Esophagus muscularis mucosa (tissue), 4 donors: Measurements from ENCODE around the gene SEMA4B. TPM values are rescaled to one million over a fixed set of nuclear protein-coding genes. Genes with fewer than 3 reads are reported as not detected.

Experiments used
- DNase-seq: peaks from one replicate; pipeline ENCODE4 v3.0.0-alpha.2; 2017; ENCODE audit errors: extremely low spot score
- H3K27ac ChIP-seq, 4 donors: fragments of 200-600 bp; sonication (generic); replicated peaks in 1 of 4; 1 replicate in 3 of 4; 2 replicates in 1 of 4; pipeline ENCODE4 v1.5.1; 2016 to 2019; ENCODE audit warnings: mild to moderate bottlenecking in 1 of 4
- H3K27me3 ChIP-seq, 4 donors: fragments of 200-600 bp; sonication (generic); one replicate each; pipeline versions ENCODE4 v1.5.1 to v1.6.0; 2016 to 2019
- H3K36me3 ChIP-seq, 4 donors: fragments of 200-600 bp; sonication (generic); one replicate each; pipeline ENCODE4 v1.5.1; 2016 to 2019
- H3K4me1 ChIP-seq, 4 donors: fragments of 200-600 bp; sonication (generic); one replicate each; pipeline ENCODE4 v1.5.1; 2016 to 2019
- H3K4me3 ChIP-seq, 4 donors: fragments of 200-600 bp; sonication (generic); 1 replicate in 2 of 4; 2 replicates in 2 of 4; pipeline ENCODE4 v1.5.1; 2016 to 2019; ENCODE audit warnings: mild to moderate bottlenecking in 4 of 4, moderate library complexity in 1 of 4
- H3K9me3 ChIP-seq, 4 donors: fragments of 200-600 bp; sonication (generic); 1 replicate in 3 of 4; 2 replicates in 1 of 4; pipeline ENCODE4 v1.5.1; 2016 to 2019
- EP300 ChIP-seq: sonication (generic); formaldehyde crosslinking; IDR thresholded peaks from one replicate; pipeline ENCODE4 v1.6.1; 2017; ENCODE audit warnings: antibody characterized with exemption
- POLR2A ChIP-seq: fragments of 450-650 bp; IDR thresholded peaks from one replicate; pipeline ENCODE4 v1.6.1; 2017; ENCODE audit warnings: antibody characterized with exemption, moderate library complexity, mild to moderate bottlenecking, low read depth
- POLR2AphosphoS5 ChIP-seq, 2 donors: sonication (generic); formaldehyde crosslinking; IDR thresholded peaks; one replicate each; pipeline ENCODE4 v1.6.1; 2017; ENCODE audit warnings: antibody characterized with exemption in 2 of 2
- WGBS: methylation state at CpG from one replicate; pipeline ENCODE4 v1.1.5; 2018; 5-methylcytosine and 5-hydroxymethylcytosine counted together
- intact Hi-C: fragments of 100-400 bp; cut with DNase I; formaldehyde crosslinking; loops from one replicate; pipeline ENCODE4 v1.15.1; 2023
- total RNA-seq, 4 donors: library from RNA; depleted of rRNA; stranded (reverse); fragments of >200 nt; gene quantifications; one replicate each; pipeline versions ENCODE4 v1.1.0 to v1.2.1, GENCODE V29; 2016
- TF ChIP-seq, protein P1 (sequence below), 3 experiments: fragments of 200-600 bp in 2 of 3; fragments of 450-650 bp in 1 of 3; sonication (generic) in 2 of 3; IDR thresholded peaks; one replicate each; pipeline ENCODE4 v1.5.1; 2017 to 2019; ENCODE audit warnings: antibody characterized with exemption in 3 of 3, mild to moderate bottlenecking in 2 of 3, moderate library complexity in 1 of 3

SEMA4B gene
- total RNA-seq, 4 donors from 2014 or later, result 30.7 to 68.3 (median 43.4) TPM

DNA sequence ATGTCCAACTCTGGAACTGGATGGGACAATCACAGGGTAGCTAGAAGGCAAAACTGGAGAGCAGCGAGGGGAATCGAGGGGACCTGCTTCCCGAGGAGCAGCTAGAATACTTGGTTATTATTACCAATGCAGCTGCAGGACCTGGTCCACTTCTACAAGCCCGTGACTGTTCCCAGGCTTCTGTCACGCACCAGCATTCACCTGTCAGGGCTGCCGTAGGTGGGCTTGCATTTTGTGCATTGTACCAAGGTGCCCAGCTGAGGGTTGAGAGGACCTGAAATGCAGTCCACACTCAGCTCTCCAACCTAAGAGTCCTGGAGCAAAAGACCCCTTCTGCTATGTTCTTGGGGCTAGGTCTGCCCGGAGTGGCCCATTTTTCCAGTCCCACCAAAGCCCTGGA, 2.3 kb downstream of the SEMA4B start:
- H3K4me1 ChIP-seq, result peaks cover 53 to 84% (median 73%) of the 10 kb centered on the region in 4 donors
- no peaks in the 10 kb centered on the region for H3K27me3 ChIP-seq
- intact Hi-C loops, result no loop called here
- TF ChIP-seq EP300 (no peak), POLR2AphosphoS5 (IDR thresholded peaks at IDR 0.05) (no peak), POLR2A (no peak)
- TF ChIP-seq, protein P1, sequence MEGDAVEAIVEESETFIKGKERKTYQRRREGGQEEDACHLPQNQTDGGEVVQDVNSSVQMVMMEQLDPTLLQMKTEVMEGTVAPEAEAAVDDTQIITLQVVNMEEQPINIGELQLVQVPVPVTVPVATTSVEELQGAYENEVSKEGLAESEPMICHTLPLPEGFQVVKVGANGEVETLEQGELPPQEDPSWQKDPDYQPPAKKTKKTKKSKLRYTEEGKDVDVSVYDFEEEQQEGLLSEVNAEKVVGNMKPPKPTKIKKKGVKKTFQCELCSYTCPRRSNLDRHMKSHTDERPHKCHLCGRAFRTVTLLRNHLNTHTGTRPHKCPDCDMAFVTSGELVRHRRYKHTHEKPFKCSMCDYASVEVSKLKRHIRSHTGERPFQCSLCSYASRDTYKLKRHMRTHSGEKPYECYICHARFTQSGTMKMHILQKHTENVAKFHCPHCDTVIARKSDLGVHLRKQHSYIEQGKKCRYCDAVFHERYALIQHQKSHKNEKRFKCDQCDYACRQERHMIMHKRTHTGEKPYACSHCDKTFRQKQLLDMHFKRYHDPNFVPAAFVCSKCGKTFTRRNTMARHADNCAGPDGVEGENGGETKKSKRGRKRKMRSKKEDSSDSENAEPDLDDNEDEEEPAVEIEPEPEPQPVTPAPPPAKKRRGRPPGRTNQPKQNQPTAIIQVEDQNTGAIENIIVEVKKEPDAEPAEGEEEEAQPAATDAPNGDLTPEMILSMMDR (IDR thresholded peaks at IDR 0.05), result no peak
- H3K36me3 ChIP-seq, result peaks cover 0 to 33% (median 21%) of the 10 kb centered on the region in 4 donors
- WGBS, result 100% methylated on average over 7 of the region's 7 CpGs
- H3K4me3 ChIP-seq, result peak overlapping the region in 3 of 4 donors; percentile 9 to 83 (median 14)
- H3K9me3 ChIP-seq, result no peaks in the 10 kb centered on the region
- DNase-seq, result no peak
- H3K27ac ChIP-seq, result peak overlapping the region in 2 of 4 donors; percentile 4 to 36

GRCh38 chr15:90203922-90204321, 2.8 kb downstream of the SEMA4B start:
- Histone ChIP-seq H3K4me1 (peaks cover 53 to 80% (median 70%) of the 10 kb centered on the region in 4 donors), H3K36me3 (peaks cover 0 to 33% (median 22%) of the 10 kb centered on the region in 4 donors), H3K27ac (peak overlapping the region in 3 of 4 donors; percentile 1 to 36 (median 4)), H3K4me3 (peak overlapping the region in 2 of 4 donors; percentile 8 to 14), H3K9me3 (no peaks in the 10 kb centered on the region), H3K27me3 (no peaks in the 10 kb centered on the region)
- 73% methylated on average over 8 of the region's 8 CpGs for WGBS
- intact Hi-C loops, result no loop called here
- TF ChIP-seq POLR2A, result no peak
- TF ChIP-seq POLR2AphosphoS5 (IDR thresholded peaks at IDR 0.05), result peak in 1 of 2 donors; percentile 14
- DNase-seq, result no peak

GRCh38 chr15:90205050-90205848, 4.1 kb downstream of the SEMA4B start:
- Histone ChIP-seq H3K27ac (no peak overlapping the region), H3K4me1 (peaks cover 53 to 78% (median 74%) of the 10 kb centered on the region in 4 donors), H3K27me3 (no peaks in the 10 kb centered on the region), H3K9me3 (no peaks in the 10 kb centered on the region), H3K36me3 (peaks cover 0 to 41% (median 25%) of the 10 kb centered on the region in 4 donors), H3K4me3 (no peak overlapping the region)
- TF ChIP-seq POLR2AphosphoS5 (IDR thresholded peaks at IDR 0.05) (no peak), EP300 (no peak), POLR2A (no peak)
- TF ChIP-seq, protein P1 (IDR thresholded peaks at IDR 0.05), result no peak
- intact Hi-C loops, result no loop called here
- WGBS, result 70% methylated on average over 8 of the region's 10 CpGs
- no peak for DNase-seq

DNA sequence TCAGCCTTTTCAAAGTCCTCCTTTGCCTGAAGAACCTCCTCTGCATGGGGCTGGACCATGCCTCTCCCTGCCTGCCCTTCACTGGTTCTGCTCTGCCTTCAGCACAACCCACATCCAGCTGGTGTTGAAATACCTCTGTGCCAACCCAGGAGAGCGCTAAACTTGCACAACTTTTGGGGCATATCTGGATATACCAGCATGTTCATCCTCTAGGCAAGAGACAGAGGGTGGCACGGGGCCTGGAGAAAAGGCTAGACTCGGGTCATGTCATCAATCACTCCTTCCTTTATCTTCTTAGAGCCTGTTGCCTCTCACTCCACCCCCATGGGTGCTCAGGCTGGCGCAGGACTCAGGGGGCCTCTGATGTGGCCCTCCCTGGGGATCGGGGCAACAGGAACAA, 4.8 kb downstream of the SEMA4B start:
- no peak for DNase-seq
- WGBS, result 79% methylated on average over 5 of the region's 5 CpGs
- H3K4me3 ChIP-seq, result no peak overlapping the region
- intact Hi-C loops, result no loop called here
- H3K27ac ChIP-seq, result no peak overlapping the region
- H3K4me1 ChIP-seq, result peaks cover 53 to 78% (median 74%) of the 10 kb centered on the region in 4 donors
- no peaks in the 10 kb centered on the region for H3K9me3 ChIP-seq
- peaks cover 0 to 41% (median 25%) of the 10 kb centered on the region in 4 donors for H3K36me3 ChIP-seq
- TF ChIP-seq POLR2AphosphoS5 (IDR thresholded peaks at IDR 0.05) (no peak), POLR2A (no peak), EP300 (no peak)
- TF ChIP-seq, protein P1 (IDR thresholded peaks at IDR 0.05), result no peak
- H3K27me3 ChIP-seq, result no peaks in the 10 kb centered on the region

DNA sequence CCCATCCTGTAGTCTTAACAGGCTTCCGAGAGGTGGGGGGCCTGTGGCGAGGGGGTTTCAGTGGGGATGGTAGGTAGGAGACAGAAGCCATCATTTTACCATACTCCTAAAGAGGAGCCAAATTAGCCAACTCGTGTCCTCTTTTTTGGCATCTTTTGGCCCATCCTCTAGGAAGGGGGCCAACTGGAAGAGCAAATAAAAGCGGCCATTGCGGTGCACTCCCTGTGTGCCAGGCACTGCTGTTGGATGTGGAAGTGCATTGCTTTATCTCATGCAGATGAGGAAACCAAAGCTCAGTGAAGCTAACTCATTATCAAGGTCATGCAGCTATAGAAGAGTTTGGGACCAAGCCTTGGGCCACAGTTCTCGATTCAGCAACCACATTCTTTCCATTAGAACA, 6.1 kb downstream of the SEMA4B start:
- intact Hi-C loops, result no loop called here
- Histone ChIP-seq H3K36me3 (peaks cover 0 to 43% (median 26%) of the 10 kb centered on the region in 4 donors), H3K4me3 (no peak overlapping the region), H3K27ac (no peak overlapping the region), H3K9me3 (no peaks in the 10 kb centered on the region), H3K27me3 (no peaks in the 10 kb centered on the region), H3K4me1 (peaks cover 59 to 83% (median 77%) of the 10 kb centered on the region in 4 donors)
- TF ChIP-seq POLR2AphosphoS5 (IDR thresholded peaks at IDR 0.05), result no peak
- TF ChIP-seq EP300, result no peak
- no peak for TF ChIP-seq POLR2A
- TF ChIP-seq, protein P1 (IDR thresholded peaks at IDR 0.05), result no peak
- 94% methylated on average over 6 of the region's 6 CpGs for WGBS
- DNase-seq, result no peak
